OCI-LY1 (cell line): ENCODE data around the gene PTPRD.

Source experiments
- EZH2 ChIP-seq: fragments of 200-600 bp; sonication (generic), shearing (Covaris generic); IDR thresholded peaks from 2 replicates; pipeline ENCODE4 v1.8.0; 2017; ENCODE audit warnings: borderline replicate concordance, mixed run types, mild to moderate bottlenecking, antibody characterized with exemption, low read length, moderate library complexity, mixed read lengths
- TF ChIP-seq, protein P1 (sequence below): fragments of 200-600 bp; sonication (generic), shearing (Covaris generic); IDR thresholded peaks from 2 replicates; pipeline ENCODE4 v1.5.1; 2017; ENCODE audit warnings: mild to moderate bottlenecking, antibody characterized with exemption, low read length, moderate library complexity, mixed read lengths

DNA sequence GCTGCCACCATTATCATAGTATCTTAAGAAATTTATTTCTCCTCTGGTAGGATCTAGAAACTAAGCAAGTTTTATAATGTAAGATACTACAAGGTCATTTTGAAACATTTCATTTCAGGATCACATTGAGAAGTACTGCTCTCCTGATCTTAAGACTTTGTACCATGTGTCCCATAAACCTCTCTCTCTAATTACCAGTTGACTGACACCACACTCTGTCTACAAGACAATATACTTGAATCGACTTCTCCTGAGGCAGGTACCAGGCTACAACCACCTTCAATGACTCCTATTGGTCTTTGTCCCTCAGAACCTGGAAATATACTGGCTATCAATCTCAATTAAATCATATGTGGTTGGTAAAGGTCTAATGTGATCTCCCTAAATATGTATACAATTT lies 597.0 kb downstream of the PTPRD start:
- TF ChIP-seq, protein P1, sequence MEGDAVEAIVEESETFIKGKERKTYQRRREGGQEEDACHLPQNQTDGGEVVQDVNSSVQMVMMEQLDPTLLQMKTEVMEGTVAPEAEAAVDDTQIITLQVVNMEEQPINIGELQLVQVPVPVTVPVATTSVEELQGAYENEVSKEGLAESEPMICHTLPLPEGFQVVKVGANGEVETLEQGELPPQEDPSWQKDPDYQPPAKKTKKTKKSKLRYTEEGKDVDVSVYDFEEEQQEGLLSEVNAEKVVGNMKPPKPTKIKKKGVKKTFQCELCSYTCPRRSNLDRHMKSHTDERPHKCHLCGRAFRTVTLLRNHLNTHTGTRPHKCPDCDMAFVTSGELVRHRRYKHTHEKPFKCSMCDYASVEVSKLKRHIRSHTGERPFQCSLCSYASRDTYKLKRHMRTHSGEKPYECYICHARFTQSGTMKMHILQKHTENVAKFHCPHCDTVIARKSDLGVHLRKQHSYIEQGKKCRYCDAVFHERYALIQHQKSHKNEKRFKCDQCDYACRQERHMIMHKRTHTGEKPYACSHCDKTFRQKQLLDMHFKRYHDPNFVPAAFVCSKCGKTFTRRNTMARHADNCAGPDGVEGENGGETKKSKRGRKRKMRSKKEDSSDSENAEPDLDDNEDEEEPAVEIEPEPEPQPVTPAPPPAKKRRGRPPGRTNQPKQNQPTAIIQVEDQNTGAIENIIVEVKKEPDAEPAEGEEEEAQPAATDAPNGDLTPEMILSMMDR, result no peak
- TF ChIP-seq EZH2, result no peak
